HepG2 (cell line): ENCODE data around the gene HADH. TPM values are rescaled to one million over a fixed set of nuclear protein-coding genes. Genes with fewer than 3 reads are reported as not detected.

Experiments
- ATAC-seq: fragments of 200-7000 bp; cut with Tn5 transposase; 3 replicates; pipeline ENCODE4 v1.9.1; 2020; ENCODE audit warnings: mild to moderate bottlenecking, moderate library complexity
- BruUV-seq: library from RNA; stranded (reverse); fragments of 400-500 nt; replicated peaks from 2 replicates; lab custom pipeline; 2021; lab: Mats Ljungman, UMichigan
- CTCF ChIA-PET: fragments of 300-600 bp; formaldehyde crosslinking; extraction: SDS; loops from one replicate; lab custom pipeline; 2021; ENCODE audit warnings: low total read pairs, inconsistent platforms, low intra/inter-chr PET ratio; lab: Yijun Ruan, JAX
- POLR2A ChIA-PET: fragments of 350-600 bp; sonication (Branson Sonifier 250); formaldehyde crosslinking; loops from one replicate; lab custom pipeline; 2020; ENCODE audit warnings: antibody characterized with exemption, inconsistent platforms; lab: Yijun Ruan, JAX
- DNase-seq: peaks from one replicate; pipeline ENCODE4 v3.0.0-alpha.2; 2015; ENCODE audit warnings: low spot score
- FAIRE-seq: peaks from 3 replicates; lab custom pipeline; 2011; peaks lifted over from hg19 to GRCh38; lab: Jason Lieb, UNC
- H2AFZ ChIP-seq: one replicate; pipeline ENCODE4 v1.6.1; 2011; ENCODE audit warnings: low read length, inconsistent platforms
- H3K27ac ChIP-seq: fragments of 300-600 bp; 3 replicates; pipeline ENCODE4 v1.8.0; 2011; ENCODE audit warnings: mixed run types, mild to moderate bottlenecking, mixed read lengths, low read length, inconsistent platforms; ENCODE audit not compliant: insufficient read depth; ENCODE audit errors: extremely low read length
- H3K27me3 ChIP-seq, 2 experiments: fragments of 200-600 bp in 1 of 2; 2 replicates in 1 of 2; 3 replicates in 1 of 2; pipeline versions ENCODE4 v1.6.0 to v1.8.0; 2011; ENCODE audit warnings: low read length in 2 of 2, mild to moderate bottlenecking in 2 of 2, moderate library complexity in 2 of 2, inconsistent platforms in 1 of 2; ENCODE audit not compliant: insufficient read depth in 2 of 2, control insufficient read depth in 1 of 2
- H3K36me3 ChIP-seq, 2 experiments: fragments of 200-600 bp in 1 of 2; replicated peaks in 1 of 2; 2 replicates in 1 of 2; 3 replicates in 1 of 2; pipeline versions ENCODE4 v1.5.1 to v1.8.0; 2011; ENCODE audit warnings: low read length in 2 of 2, inconsistent platforms in 1 of 2; ENCODE audit not compliant: insufficient read depth in 2 of 2, control insufficient read depth in 1 of 2
- H3K4me1 ChIP-seq: 2 replicates; pipeline ENCODE4 v1.5.1; 2012; ENCODE audit warnings: low read length, inconsistent platforms; ENCODE audit not compliant: insufficient read depth
- H3K4me2 ChIP-seq: 2 replicates; pipeline ENCODE4 v1.6.0; 2011; ENCODE audit warnings: low read depth, low read length, inconsistent platforms
- H3K4me3 ChIP-seq, 3 experiments: fragments of 200-600 bp in 1 of 3; sonication (generic), shearing (Covaris generic) in 1 of 3; replicated peaks in 1 of 3; 2 replicates each; pipeline ENCODE4 v1.5.1; 2011 to 2016; ENCODE audit warnings: low read length in 3 of 3, inconsistent platforms in 2 of 3, low read depth in 2 of 3, mild to moderate bottlenecking in 2 of 3, control low read depth in 1 of 3, mixed read lengths in 1 of 3; ENCODE audit not compliant: insufficient read depth in 1 of 3
- H3K79me2 ChIP-seq: one replicate; pipeline ENCODE4 v1.6.1; 2011; ENCODE audit warnings: low read length, inconsistent platforms; ENCODE audit not compliant: insufficient read depth
- H3K9ac ChIP-seq: 2 replicates; pipeline ENCODE4 v1.6.0; 2011; ENCODE audit warnings: mild to moderate bottlenecking, low read depth, low read length, inconsistent platforms; ENCODE audit not compliant: insufficient read depth
- H3K9me3 ChIP-seq: 2 replicates; pipeline ENCODE4 v1.5.1; 2012; ENCODE audit warnings: mild to moderate bottlenecking, low read length
- H4K20me1 ChIP-seq: 2 replicates; pipeline ENCODE4 v1.6.0; 2011; ENCODE audit warnings: inconsistent platforms, mild to moderate bottlenecking, low read length, moderate library complexity; ENCODE audit not compliant: insufficient read depth
- ATF5 ChIP-seq: sonication (generic); formaldehyde crosslinking; IDR thresholded peaks from 2 replicates; pipeline ENCODE4 v1.4.0; 2020; ENCODE audit warnings: mild to moderate bottlenecking, low read depth, missing genetic modification reagents
- ATM ChIP-seq: fragments of 450-650 bp; IDR thresholded peaks from 2 replicates; pipeline ENCODE4 v1.7.1; 2017; ENCODE audit warnings: mild to moderate bottlenecking, borderline replicate concordance
- DNMT3B ChIP-seq: conservative IDR thresholded peaks from 2 replicates; pipeline ENCODE4 v1.6.1; 2016; ENCODE audit warnings: missing biosample characterization, control low read depth
- GLMP ChIP-seq: sonication (generic); formaldehyde crosslinking; IDR thresholded peaks from 2 replicates; pipeline ENCODE4 v1.9.0; 2021; ENCODE audit warnings: missing genetic modification reagents, mild to moderate bottlenecking, borderline replicate concordance
- GTF3A ChIP-seq: sonication (generic); formaldehyde crosslinking; conservative IDR thresholded peaks from 2 replicates; pipeline ENCODE4 v1.4.0; 2020; ENCODE audit warnings: mild to moderate bottlenecking, missing genetic modification reagents
- IKZF4 ChIP-seq: sonication (generic); formaldehyde crosslinking; IDR thresholded peaks from 2 replicates; pipeline ENCODE4 v1.5.1; 2020; ENCODE audit warnings: borderline replicate concordance, mild to moderate bottlenecking, low read depth, missing genetic modification reagents; ENCODE audit errors: not compliant biosample characterization
- MAX ChIP-seq: IDR thresholded peaks from 2 replicates; pipeline ENCODE4 v1.6.1; 2012; ENCODE audit warnings: inconsistent platforms
- PCBP1 ChIP-seq: fragments of 200-400 bp; formaldehyde crosslinking; IDR thresholded peaks from 2 replicates; pipeline ENCODE4 v1.6.1; 2017; ENCODE audit warnings: mild to moderate bottlenecking, low read depth, low read length, borderline replicate concordance
- PTBP1 ChIP-seq: fragments of 200-400 bp; formaldehyde crosslinking; IDR thresholded peaks from 2 replicates; pipeline ENCODE4 v1.6.1; 2018; ENCODE audit warnings: low read length, low read depth; ENCODE audit not compliant: poor library complexity, severe bottlenecking
- SMAD1 ChIP-seq: sonication (generic); formaldehyde crosslinking; IDR thresholded peaks from 2 replicates; pipeline ENCODE4 v1.4.0; 2020; ENCODE audit warnings: missing genetic modification reagents, low read depth, mild to moderate bottlenecking, borderline replicate concordance
- SMAD9 ChIP-seq: sonication (generic); formaldehyde crosslinking; IDR thresholded peaks from 2 replicates; pipeline ENCODE4 v1.5.1; 2020; ENCODE audit warnings: mild to moderate bottlenecking, missing genetic modification reagents
- SYNCRIP ChIP-seq: fragments of 200-400 bp; formaldehyde crosslinking; IDR thresholded peaks from 2 replicates; pipeline ENCODE4 v1.6.1; 2018; ENCODE audit warnings: mild to moderate bottlenecking, low read depth, low read length; ENCODE audit not compliant: insufficient read depth
- ZBTB4 ChIP-seq: sonication (generic); formaldehyde crosslinking; IDR thresholded peaks from 2 replicates; pipeline ENCODE4 v1.4.0; 2020; ENCODE audit warnings: missing genetic modification reagents, mild to moderate bottlenecking, borderline replicate concordance
- ZNF251 ChIP-seq: sonication (generic); formaldehyde crosslinking; IDR thresholded peaks from 2 replicates; pipeline ENCODE4 v1.9.0; 2021; ENCODE audit warnings: mild to moderate bottlenecking, missing genetic modification reagents
- ZNF616 ChIP-seq: sonication (generic); formaldehyde crosslinking; IDR thresholded peaks from 2 replicates; pipeline ENCODE4 v1.5.0; 2020; ENCODE audit warnings: low read depth, mild to moderate bottlenecking, missing genetic modification reagents
- ZNF746 ChIP-seq: sonication (generic); formaldehyde crosslinking; IDR thresholded peaks from 2 replicates; pipeline ENCODE4 v1.8.0; 2022; ENCODE audit warnings: mild to moderate bottlenecking, missing genetic modification reagents
- ZNF773 ChIP-seq: sonication (generic); formaldehyde crosslinking; IDR thresholded peaks from 2 replicates; pipeline ENCODE4 v1.4.0; 2020; ENCODE audit warnings: missing genetic modification reagents, borderline replicate concordance
- ZNF775 ChIP-seq: sonication (generic); formaldehyde crosslinking; IDR thresholded peaks from 2 replicates; pipeline ENCODE4 v1.4.0; 2020; ENCODE audit warnings: missing genetic modification reagents, mild to moderate bottlenecking, moderate library complexity, borderline replicate concordance
- ZNF790 ChIP-seq: sonication (generic); formaldehyde crosslinking; IDR thresholded peaks from 2 replicates; pipeline ENCODE4 v1.8.0; 2022; ENCODE audit warnings: missing genetic modification reagents, mild to moderate bottlenecking, borderline replicate concordance
- in situ Hi-C: cut with HindIII; loops from 2 replicates; pipeline ENCODE4 v1.10.0; 2017; ENCODE audit warnings: low pct_unique_long_range_greater_than_20kb; ENCODE audit not compliant: extremely low pct_ligation_motif_present
- intact Hi-C: fragments of 100-400 bp; cut with micrococcal nuclease; formaldehyde crosslinking; loops from one replicate; pipeline ENCODE4 v1.10.0; 2022; ENCODE audit not compliant: unreplicated experiment
- polyA plus RNA-seq, 8 experiments: library from polyadenylated mRNA; depleted of rRNA in 3 of 8; stranded (reverse) in 7 of 8; unstranded in 1 of 8; fragments of >200 nt; fragmentation: Illumina TruSeq in 4 of 8; extraction: Trizol in 4 of 8; gene quantifications; 2 replicates each; pipeline versions ENCODE4 v1.2.1 to v1.2.3, GENCODE V29; 2011 to 2016; ENCODE audit warnings: low read depth in 4 of 8, missing spikeins in 1 of 8, mixed read lengths in 1 of 8; ENCODE audit not compliant: insufficient read depth in 1 of 8
- total RNA-seq, 5 experiments: library from RNA; depleted of rRNA; stranded (reverse); fragments of >200 nt; fragmentation: Illumina TruSeq; extraction: Trizol; gene quantifications; 2 replicates each; pipeline ENCODE4 v1.2.3, GENCODE V29; 2016; ENCODE audit warnings: low read depth in 1 of 5

Gene HADH
- total and polyA plus RNA-seq, 2 of the 13 experiments (the other 11 are each of a cell fraction or from before 2014, with no cell fraction given): 29.6 to 33.9 TPM

GRCh38 chr4:108005807-108006206, 16.1 kb downstream of the HADH start (continued):
- TF ChIP-seq ZNF775: no peak
- no peak for TF ChIP-seq DNMT3B (CRISPR knock-in tag)
- TF ChIP-seq ATM: no peak
- no peak for TF ChIP-seq GTF3A (CRISPR knock-in tag)
- TF ChIP-seq ZNF616 (CRISPR knock-in tag): no peak
- TF ChIP-seq ZBTB4 (CRISPR knock-in tag): no peak

- DNase-seq: no peak
- H4K20me1 ChIP-seq: no peaks in the 10 kb centered on the region
- H3K9me3 ChIP-seq: no peaks in the 10 kb centered on the region
- ChIA-PET CTCF (no interaction called here), POLR2A (no interaction called here)
- no peak overlapping the region for H3K4me2 ChIP-seq
- no peak overlapping the region for H2AFZ ChIP-seq
- no peak for ATAC-seq
- FAIRE-seq: no peak
- H3K27ac ChIP-seq: no peak overlapping the region
- H3K9ac ChIP-seq: no peak overlapping the region
- intact Hi-C loops: no loop called here
- H3K4me1 ChIP-seq: peaks cover 11% of the 10 kb centered on the region
- no peaks in the 10 kb centered on the region for H3K27me3 ChIP-seq
- BruUV-seq: no TSS peak
- peaks cover 2 to 5% of the 10 kb centered on the region in 2 experiments; a peak in 2 of 5 replicates for H3K36me3 ChIP-seq
- no peaks in the 10 kb centered on the region for H3K79me2 ChIP-seq
- H3K4me3 ChIP-seq: no peak overlapping the region
- in situ Hi-C loops: no loop called here
- TF ChIP-seq MAX (no peak), SMAD1 (CRISPR knock-in tag) (no peak), PTBP1 (no peak), ZNF790 (CRISPR knock-in tag) (no peak), ZNF251 (CRISPR knock-in tag) (no peak), ATF5 (no peak), SMAD9 (CRISPR knock-in tag) (no peak), IKZF4 (CRISPR knock-in tag) (no peak), PCBP1 (no peak), GLMP (CRISPR knock-in tag) (no peak), ZNF746 (CRISPR knock-in tag) (no peak), SYNCRIP (no peak), ZNF773 (CRISPR knock-in tag) (no peak)
These were observed 16.7 kb downstream of the HADH start for GRCh38 chr4:108006361-108006760.
